Hepatocyte (in vitro differentiated cells): ENCODE measurements around the gene PDGFRB. TPM values are rescaled to one million over a fixed set of nuclear protein-coding genes. Genes with fewer than 3 reads are reported as not detected.
A peak's percentile ranks its signal among the peaks of the same experiment; 100 is the strongest.

Experiments used
- DNase-seq: peaks from one replicate; pipeline ENCODE4 v3.0.0-alpha.2; 2016; ENCODE audit warnings: low spot score
- H2AFZ ChIP-seq: fragments of 200-600 bp; sonication (generic); 2 replicates; pipeline ENCODE4 v1.6.0; 2016; ENCODE audit warnings: antibody characterized with exemption, mild to moderate bottlenecking
- H3K27ac ChIP-seq: fragments of 200-600 bp; sonication (generic); 2 replicates; pipeline ENCODE4 v1.5.1; 2016; ENCODE audit warnings: mild to moderate bottlenecking
- H3K27me3 ChIP-seq: fragments of 200-600 bp; sonication (generic); 2 replicates; pipeline ENCODE4 v1.6.1; 2016
- H3K36me3 ChIP-seq: fragments of 200-600 bp; sonication (generic); replicated peaks from 2 replicates; pipeline ENCODE4 v1.5.1; 2016; ENCODE audit warnings: low read depth; ENCODE audit not compliant: insufficient read depth
- H3K4me1 ChIP-seq: fragments of 200-600 bp; sonication (generic); 2 replicates; pipeline ENCODE4 v1.5.1; 2016; ENCODE audit warnings: mild to moderate bottlenecking, moderate library complexity; ENCODE audit not compliant: insufficient read depth
- H3K4me2 ChIP-seq: fragments of 200-600 bp; sonication (generic); 2 replicates; pipeline ENCODE4 v1.6.0; 2016
- H3K4me3 ChIP-seq: fragments of 200-600 bp; sonication (generic); 2 replicates; pipeline ENCODE4 v1.5.1; 2016; ENCODE audit warnings: mild to moderate bottlenecking
- H3K79me2 ChIP-seq: fragments of 200-600 bp; sonication (generic); 2 replicates; pipeline ENCODE4 v1.6.0; 2017; ENCODE audit warnings: mild to moderate bottlenecking
- H3K9me2 ChIP-seq: fragments of 200-600 bp; sonication (generic); replicated peaks from 2 replicates; pipeline ENCODE4 v1.6.0; 2017; ENCODE audit warnings: mild to moderate bottlenecking; ENCODE audit not compliant: insufficient read depth
- H3K9me3 ChIP-seq: fragments of 200-600 bp; sonication (generic); 2 replicates; pipeline ENCODE4 v1.5.1; 2016; ENCODE audit warnings: low read depth, mild to moderate bottlenecking
- H4K20me1 ChIP-seq: fragments of 200-600 bp; sonication (generic); 2 replicates; pipeline ENCODE4 v1.6.0; 2016; ENCODE audit warnings: mild to moderate bottlenecking; ENCODE audit not compliant: insufficient read depth, poor library complexity, severe bottlenecking
- CTCF ChIP-seq: fragments of 200-600 bp; sonication (generic); IDR thresholded peaks from 2 replicates; pipeline ENCODE4 v1.5.1; 2016; ENCODE audit warnings: antibody characterized with exemption, mild to moderate bottlenecking; ENCODE audit not compliant: poor library complexity
- EZH2 ChIP-seq: fragments of 200-600 bp; sonication (generic); IDR thresholded peaks from 2 replicates; pipeline ENCODE4 v1.6.1; 2016; ENCODE audit warnings: antibody characterized with exemption, mild to moderate bottlenecking, borderline replicate concordance
- EZH2phosphoT487 ChIP-seq: fragments of 200-600 bp; sonication (generic); IDR thresholded peaks from one replicate; pipeline ENCODE4 v1.6.1; 2018; ENCODE audit warnings: antibody characterized with exemption, mild to moderate bottlenecking, low read depth, moderate library complexity; ENCODE audit not compliant: unreplicated experiment, severe bottlenecking
- WGBS: methylation state at CpG from one replicate; pipeline ENCODE4 v1.1.6; 2016; ENCODE audit warnings: low lambda C conversion rate; ENCODE audit errors: missing lambda C conversion rate; 5-methylcytosine and 5-hydroxymethylcytosine counted together
- polyA plus RNA-seq: library from polyadenylated mRNA; unstranded; fragments of >200 nt; fragmentation: Nextera tagmentation; extraction: Ambion mirVana; gene quantifications from 2 replicates; pipeline ENCODE4 v1.2.1, GENCODE V29; 2016
- total RNA-seq: library from RNA; depleted of rRNA; stranded (reverse); fragments of >200 nt; gene quantifications from 2 replicates; pipeline ENCODE4 v1.2.3, GENCODE V29; 2014

Gene PDGFRB
- total and polyA plus RNA-seq, 2 experiments from 2014 or later, result 55.1 to 55.2 TPM

GRCh38 chr5:150153957-150154617, 1.6 kb downstream of the PDGFRB start:
- Histone ChIP-seq H2AFZ (no peak overlapping the region), H3K9me3 (no peaks in the 10 kb centered on the region), H3K27me3 (no peaks in the 10 kb centered on the region), H3K4me1 (peaks cover 43% of the 10 kb centered on the region), H3K79me2 (peaks cover 54% of the 10 kb centered on the region), H4K20me1 (peaks cover 3% of the 10 kb centered on the region), H3K9me2 (no peaks in the 10 kb centered on the region), H3K4me3 (no peak overlapping the region), H3K4me2 (peak overlapping the region; percentile 75), H3K36me3 (no peaks in the 10 kb centered on the region), H3K27ac (peak overlapping the region; percentile 97)
- TF ChIP-seq CTCF, result no peak
- no peak for TF ChIP-seq EZH2
- peak; percentile 69 for DNase-seq
- 57% methylated on average over 9 of the region's 9 CpGs for WGBS

GRCh38 chr5:150153483-150153882, 2.2 kb downstream of the PDGFRB start:
- Histone ChIP-seq H3K9me2 (no peaks in the 10 kb centered on the region), H3K27me3 (no peaks in the 10 kb centered on the region), H3K9me3 (no peaks in the 10 kb centered on the region), H3K4me1 (peaks cover 36% of the 10 kb centered on the region), H3K4me2 (peak overlapping the region; percentile 75), H3K79me2 (peaks cover 60% of the 10 kb centered on the region), H3K4me3 (no peak overlapping the region), H3K27ac (peak overlapping the region; percentile 97), H4K20me1 (peaks cover 3% of the 10 kb centered on the region), H2AFZ (no peak overlapping the region), H3K36me3 (no peaks in the 10 kb centered on the region)
- WGBS, result 56% methylated on average over 2 of the region's 2 CpGs
- no peak for TF ChIP-seq EZH2phosphoT487
- TF ChIP-seq EZH2, result no peak
- TF ChIP-seq CTCF, result no peak
- DNase-seq, result no peak

DNA sequence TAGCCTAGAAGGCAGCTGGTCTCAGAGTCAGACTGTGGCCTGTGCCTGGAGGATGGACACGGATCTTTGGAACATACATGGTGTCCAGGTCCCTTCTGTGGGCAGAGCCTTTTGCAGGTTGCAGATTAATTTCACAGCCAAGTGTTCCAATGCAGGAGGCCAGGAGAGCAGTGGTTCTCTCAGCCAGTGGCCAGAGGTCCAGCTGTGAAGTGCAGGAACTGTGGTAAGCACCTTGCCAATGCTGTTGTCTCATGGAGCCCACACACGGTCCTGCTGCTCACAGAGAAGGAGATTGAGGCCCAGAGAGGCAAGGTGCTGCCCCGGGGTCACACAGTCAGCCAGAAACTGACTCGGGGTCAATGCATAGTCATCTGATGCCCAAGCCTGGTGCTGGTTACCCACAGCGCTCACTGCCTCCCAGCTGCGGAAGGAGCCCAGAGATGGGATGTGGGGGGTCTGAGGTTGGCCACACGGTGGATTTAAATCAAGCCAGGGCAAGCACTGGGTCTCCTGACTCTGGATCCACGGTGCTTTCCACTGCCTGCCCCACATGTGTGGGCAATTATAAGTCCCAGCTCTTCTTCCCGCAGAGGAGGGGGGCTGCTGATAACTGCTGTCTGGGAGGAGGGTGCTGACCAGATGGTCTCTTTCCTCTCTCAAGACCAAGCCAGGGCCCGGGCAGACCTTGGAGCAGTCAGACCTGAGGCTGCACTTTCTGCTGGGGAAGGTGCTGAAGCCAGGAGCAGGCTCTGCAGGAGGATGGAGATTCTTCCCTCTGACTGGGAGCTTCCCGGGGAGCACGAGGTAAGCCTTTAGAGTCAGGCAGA, 2.8 kb downstream of the PDGFRB start:
- H3K4me1 ChIP-seq, result peaks cover 31% of the 10 kb centered on the region
- peak overlapping the region; percentile 97 for H3K27ac ChIP-seq
- H3K79me2 ChIP-seq, result peaks cover 67% of the 10 kb centered on the region
- DNase-seq, result no peak
- no peak overlapping the region for H3K4me3 ChIP-seq
- TF ChIP-seq EZH2phosphoT487 (no peak), EZH2 (no peak), CTCF (no peak)
- H3K27me3 ChIP-seq, result no peaks in the 10 kb centered on the region
- H3K36me3 ChIP-seq, result no peaks in the 10 kb centered on the region
- 58% methylated on average over 12 of the region's 12 CpGs for WGBS
- H3K9me2 ChIP-seq, result no peaks in the 10 kb centered on the region
- peak overlapping the region; percentile 75 for H3K4me2 ChIP-seq
- H4K20me1 ChIP-seq, result peaks cover 3% of the 10 kb centered on the region
- H3K9me3 ChIP-seq, result no peaks in the 10 kb centered on the region
- H2AFZ ChIP-seq, result no peak overlapping the region
